Stimulated activated CD4-positive, alpha-beta T cell treated with anti-CD3 and anti-CD28 coated beads, Interleukin-1b, Interleukin-23, amount 100 ng/mL, for 24 hours (primary cell): ENCODE data around the gene BSPRY.
A peak's percentile ranks its signal among the peaks of the same experiment; 100 is the strongest.
"Not testable (repeated sequence)": the region's sequence is repeated elsewhere in the genome, so short reads cannot be mapped to it uniquely, and the experiment has no call there.

Source experiments
- DNase-seq, 4 experiments: peaks; one replicate each; pipeline ENCODE4 v3.0.0-alpha.2; 2020; ENCODE audit warnings: low read depth in 4 of 4, low spot score in 1 of 4

Gene BSPRY

GRCh38 chr9:113368982-113369854, 19.9 kb downstream of the BSPRY start:
- no peak for DNase-seq

- no peak for DNase-seq
Observed at GRCh38 chr9:113369855-113370140, 20.5 kb downstream of the BSPRY start.

GRCh38 chr9:113370806-113371325, 21.5 kb downstream of the BSPRY start:
- DNase-seq = no peak

GRCh38 chr9:113372059-113372458, 22.7 kb downstream of the BSPRY start:
- no peak for DNase-seq

GRCh38 chr9:113373256-113373655, 23.9 kb downstream of the BSPRY start:
- no peak for DNase-seq

- no peak for DNase-seq
Observed at GRCh38 chr9:113373676-113374392, 24.5 kb downstream of the BSPRY start.

GRCh38 chr9:113375057-113376023, 26.0 kb downstream of the BSPRY start:
- DNase-seq = no peak

- DNase-seq = peak; percentile 41 to 73 (median 70)
Observed at GRCh38 chr9:113376634-113377567, 27.6 kb downstream of the BSPRY start, which contains the start of gene HDHD3. TSS of gene HDHD3 (minus strand) at chr9:113376986. CDS start at chr9:113374354, 2,632 bp downstream.

GRCh38 chr9:113379094-113379828, 29.9 kb downstream of the BSPRY start:
- DNase-seq = not testable (repeated sequence)

GRCh38 chr9:113379829-113380210, 30.5 kb downstream of the BSPRY start:
- DNase-seq = not testable (repeated sequence)

- no peak for DNase-seq
Observed at GRCh38 chr9:113380869-113381378, 31.6 kb downstream of the BSPRY start.

GRCh38 chr9:113381441-113381840, 32.1 kb downstream of the BSPRY start:
- DNase-seq = not testable (repeated sequence)

GRCh38 chr9:113381909-113382411, 32.6 kb downstream of the BSPRY start:
- DNase-seq = no peak

- no peak for DNase-seq
Observed at GRCh38 chr9:113386571-113387393, 37.4 kb downstream of the BSPRY start.

- no peak for DNase-seq
Observed at GRCh38 chr9:113387560-113388230, 38.4 kb downstream of the BSPRY start.

GRCh38 chr9:113388833-113389232, 39.5 kb downstream of the BSPRY start:
- no peak for DNase-seq

- no peak for DNase-seq
Observed at GRCh38 chr9:113389451-113389850, 40.1 kb downstream of the BSPRY start.
